HepG2 (cell line): ENCODE data around the gene ARSH. TPM values are rescaled to one million over a fixed set of nuclear protein-coding genes. Genes with fewer than 3 reads are reported as not detected.

Experiments
- ATAC-seq: fragments of 200-7000 bp; cut with Tn5 transposase; 3 replicates; pipeline ENCODE4 v1.9.1; 2020; ENCODE audit warnings: mild to moderate bottlenecking, moderate library complexity
- Bru-seq: library from RNA; stranded (reverse); fragments of 400-500 nt; gene quantifications from one replicate; lab custom pipeline; 2021; lab: Mats Ljungman, UMichigan
- BruChase-seq, 2 experiments: library from RNA; stranded (reverse); fragments of 400-500 nt; gene quantifications; one replicate each; lab custom pipeline; 2021; lab: Mats Ljungman, UMichigan
- BruUV-seq: library from RNA; stranded (reverse); fragments of 400-500 nt; replicated peaks from 2 replicates; lab custom pipeline; 2021; lab: Mats Ljungman, UMichigan
- CTCF ChIA-PET: fragments of 300-600 bp; formaldehyde crosslinking; extraction: SDS; loops from one replicate; lab custom pipeline; 2021; ENCODE audit warnings: low total read pairs, inconsistent platforms, low intra/inter-chr PET ratio; lab: Yijun Ruan, JAX
- POLR2A ChIA-PET: fragments of 350-600 bp; sonication (Branson Sonifier 250); formaldehyde crosslinking; loops from one replicate; lab custom pipeline; 2020; ENCODE audit warnings: antibody characterized with exemption, inconsistent platforms; lab: Yijun Ruan, JAX
- DNase-seq: peaks from one replicate; pipeline ENCODE4 v3.0.0-alpha.2; 2015; ENCODE audit warnings: low spot score
- FAIRE-seq: peaks from 3 replicates; lab custom pipeline; 2011; peaks lifted over from hg19 to GRCh38; lab: Jason Lieb, UNC
- H2AFZ ChIP-seq: one replicate; pipeline ENCODE4 v1.6.1; 2011; ENCODE audit warnings: low read length, inconsistent platforms
- H3K27ac ChIP-seq: fragments of 300-600 bp; 3 replicates; pipeline ENCODE4 v1.8.0; 2011; ENCODE audit warnings: mixed run types, mild to moderate bottlenecking, mixed read lengths, low read length, inconsistent platforms; ENCODE audit not compliant: insufficient read depth; ENCODE audit errors: extremely low read length
- H3K27me3 ChIP-seq, 2 experiments: fragments of 200-600 bp in 1 of 2; 2 replicates in 1 of 2; 3 replicates in 1 of 2; pipeline versions ENCODE4 v1.6.0 to v1.8.0; 2011; ENCODE audit warnings: low read length in 2 of 2, mild to moderate bottlenecking in 2 of 2, moderate library complexity in 2 of 2, inconsistent platforms in 1 of 2; ENCODE audit not compliant: insufficient read depth in 2 of 2, control insufficient read depth in 1 of 2
- H3K36me3 ChIP-seq, 2 experiments: fragments of 200-600 bp in 1 of 2; replicated peaks in 1 of 2; 2 replicates in 1 of 2; 3 replicates in 1 of 2; pipeline versions ENCODE4 v1.5.1 to v1.8.0; 2011; ENCODE audit warnings: low read length in 2 of 2, inconsistent platforms in 1 of 2; ENCODE audit not compliant: insufficient read depth in 2 of 2, control insufficient read depth in 1 of 2
- H3K4me1 ChIP-seq: 2 replicates; pipeline ENCODE4 v1.5.1; 2012; ENCODE audit warnings: low read length, inconsistent platforms; ENCODE audit not compliant: insufficient read depth
- H3K4me2 ChIP-seq: 2 replicates; pipeline ENCODE4 v1.6.0; 2011; ENCODE audit warnings: low read depth, low read length, inconsistent platforms
- H3K4me3 ChIP-seq, 3 experiments: fragments of 200-600 bp in 1 of 3; sonication (generic), shearing (Covaris generic) in 1 of 3; replicated peaks in 1 of 3; 2 replicates each; pipeline ENCODE4 v1.5.1; 2011 to 2016; ENCODE audit warnings: low read length in 3 of 3, inconsistent platforms in 2 of 3, low read depth in 2 of 3, mild to moderate bottlenecking in 2 of 3, control low read depth in 1 of 3, mixed read lengths in 1 of 3; ENCODE audit not compliant: insufficient read depth in 1 of 3
- H3K79me2 ChIP-seq: one replicate; pipeline ENCODE4 v1.6.1; 2011; ENCODE audit warnings: low read length, inconsistent platforms; ENCODE audit not compliant: insufficient read depth
- H3K9ac ChIP-seq: 2 replicates; pipeline ENCODE4 v1.6.0; 2011; ENCODE audit warnings: mild to moderate bottlenecking, low read depth, low read length, inconsistent platforms; ENCODE audit not compliant: insufficient read depth
- H3K9me3 ChIP-seq: 2 replicates; pipeline ENCODE4 v1.5.1; 2012; ENCODE audit warnings: mild to moderate bottlenecking, low read length
- H4K20me1 ChIP-seq: 2 replicates; pipeline ENCODE4 v1.6.0; 2011; ENCODE audit warnings: inconsistent platforms, mild to moderate bottlenecking, low read length, moderate library complexity; ENCODE audit not compliant: insufficient read depth
- RBAK ChIP-seq: sonication (generic); formaldehyde crosslinking; IDR thresholded peaks from 2 replicates; pipeline ENCODE4 v1.5.1; 2020; ENCODE audit warnings: mild to moderate bottlenecking, missing genetic modification reagents
- SOX5 ChIP-seq: IDR thresholded peaks from 2 replicates; pipeline ENCODE4 v1.6.1; 2016; ENCODE audit warnings: borderline replicate concordance
- WIZ ChIP-seq: sonication (generic); formaldehyde crosslinking; IDR thresholded peaks from 2 replicates; pipeline ENCODE4 v1.5.1; 2020; ENCODE audit warnings: mild to moderate bottlenecking, missing genetic modification reagents
- ZNF260 ChIP-seq: sonication (generic); formaldehyde crosslinking; IDR thresholded peaks from 2 replicates; pipeline ENCODE4 v1.4.0; 2020; ENCODE audit warnings: missing genetic modification reagents, low read depth, mild to moderate bottlenecking, borderline replicate concordance
- ZNF3 ChIP-seq: IDR thresholded peaks from 2 replicates; pipeline ENCODE4 v1.7.0; 2017; ENCODE audit warnings: inconsistent platforms
- WGBS: methylation state at CpG from one replicate; pipeline ENCODE4 v1.1.6; 2017; ENCODE audit warnings: low lambda C conversion rate; 5-methylcytosine and 5-hydroxymethylcytosine counted together
- in situ Hi-C: cut with HindIII; loops from 2 replicates; pipeline ENCODE4 v1.10.0; 2017; ENCODE audit warnings: low pct_unique_long_range_greater_than_20kb; ENCODE audit not compliant: extremely low pct_ligation_motif_present
- intact Hi-C: fragments of 100-400 bp; cut with micrococcal nuclease; formaldehyde crosslinking; loops from one replicate; pipeline ENCODE4 v1.10.0; 2022; ENCODE audit not compliant: unreplicated experiment
- long read RNA-seq, 2 experiments: library from RNA in 1 of 2; library from polyadenylated mRNA in 1 of 2; stranded (forward) in 1 of 2; unstranded in 1 of 2; transcript quantifications; one replicate each; pipeline ENCODE4 v2.0.0, GENCODE V29; 2019 to 2022
- polyA minus RNA-seq, 3 experiments: library from RNA; depleted of rRNA, polyadenylated mRNA; stranded (reverse); fragments of >200 nt; gene quantifications; 2 replicates each; pipeline ENCODE4 v1.2.3, GENCODE V29; 2011; ENCODE audit warnings: low replicate concordance in 1 of 3
- polyA plus RNA-seq, 8 experiments: library from polyadenylated mRNA; depleted of rRNA in 3 of 8; stranded (reverse) in 7 of 8; unstranded in 1 of 8; fragments of >200 nt; fragmentation: Illumina TruSeq in 4 of 8; extraction: Trizol in 4 of 8; gene quantifications; 2 replicates each; pipeline versions ENCODE4 v1.2.1 to v1.2.3, GENCODE V29; 2011 to 2016; ENCODE audit warnings: low read depth in 4 of 8, missing spikeins in 1 of 8, mixed read lengths in 1 of 8; ENCODE audit not compliant: insufficient read depth in 1 of 8
- total RNA-seq, 5 experiments: library from RNA; depleted of rRNA; stranded (reverse); fragments of >200 nt; fragmentation: Illumina TruSeq; extraction: Trizol; gene quantifications; 2 replicates each; pipeline ENCODE4 v1.2.3, GENCODE V29; 2016; ENCODE audit warnings: low read depth in 1 of 5
- TF ChIP-seq, protein P1 (sequence below): sonication (generic); formaldehyde crosslinking; IDR thresholded peaks from 2 replicates; pipeline ENCODE4 v1.4.0; 2020; ENCODE audit warnings: missing genetic modification reagents, borderline replicate concordance
- TF ChIP-seq, protein P2 (sequence below): fragments of 450-650 bp; IDR thresholded peaks from 2 replicates; pipeline ENCODE4 v1.6.1; 2017; ENCODE audit warnings: mild to moderate bottlenecking

Gene ARSH, protein sequence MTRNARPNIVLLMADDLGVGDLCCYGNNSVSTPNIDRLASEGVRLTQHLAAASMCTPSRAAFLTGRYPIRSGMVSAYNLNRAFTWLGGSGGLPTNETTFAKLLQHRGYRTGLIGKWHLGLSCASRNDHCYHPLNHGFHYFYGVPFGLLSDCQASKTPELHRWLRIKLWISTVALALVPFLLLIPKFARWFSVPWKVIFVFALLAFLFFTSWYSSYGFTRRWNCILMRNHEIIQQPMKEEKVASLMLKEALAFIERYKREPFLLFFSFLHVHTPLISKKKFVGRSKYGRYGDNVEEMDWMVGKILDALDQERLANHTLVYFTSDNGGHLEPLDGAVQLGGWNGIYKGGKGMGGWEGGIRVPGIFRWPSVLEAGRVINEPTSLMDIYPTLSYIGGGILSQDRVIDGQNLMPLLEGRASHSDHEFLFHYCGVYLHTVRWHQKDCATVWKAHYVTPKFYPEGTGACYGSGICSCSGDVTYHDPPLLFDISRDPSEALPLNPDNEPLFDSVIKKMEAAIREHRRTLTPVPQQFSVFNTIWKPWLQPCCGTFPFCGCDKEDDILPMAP
- total RNA-seq (2016; rRNA removed; fragmentation: Illumina TruSeq; extraction: Trizol) (not detected in 2 replicates), polyA plus RNA-seq (2011; rRNA removed) (not detected in 2 replicates), polyA minus RNA-seq (2011; rRNA and poly(A)+ RNA removed; ENCODE audit: low replicate concordance) (not detected in 2 replicates), Bru-seq, nascent RNA (not detected), BruChase-seq, experiment 1, labeled RNA remaining after a 6-hour chase (not detected), BruChase-seq, experiment 2, labeled RNA remaining after a 2-hour chase (not detected)
- total RNA-seq (2016; cell fraction: cytosol; rRNA removed; fragmentation: Illumina TruSeq; extraction: Trizol; ENCODE audit: low read depth): not detected in 2 replicates
- not detected in 2 replicates for total RNA-seq (2016; cell fraction: insoluble cytoplasmic fraction; rRNA removed; fragmentation: Illumina TruSeq; extraction: Trizol)
- not detected in 2 replicates for total RNA-seq (2016; cell fraction: membrane; rRNA removed; fragmentation: Illumina TruSeq; extraction: Trizol)
- total RNA-seq (2016; cell fraction: nucleus; rRNA removed; fragmentation: Illumina TruSeq; extraction: Trizol): not detected in 2 replicates
- polyA plus RNA-seq (2011; cell fraction: cytosol; rRNA removed): not detected in 2 replicates
- not detected in 2 replicates for polyA plus RNA-seq (2011; cell fraction: nucleus; rRNA removed)
- polyA plus RNA-seq (2012): not detected in 2 replicates
- not detected in 2 replicates for polyA plus RNA-seq (2016; cell fraction: cytosol; fragmentation: Illumina TruSeq; extraction: Trizol; ENCODE audit: low read depth)
- polyA plus RNA-seq (2016; cell fraction: insoluble cytoplasmic fraction; fragmentation: Illumina TruSeq; extraction: Trizol; ENCODE audit: low read depth): not detected in 2 replicates
- polyA plus RNA-seq (2016; cell fraction: membrane; fragmentation: Illumina TruSeq; extraction: Trizol; ENCODE audit: low read depth): not detected in 2 replicates
- polyA plus RNA-seq (2016; cell fraction: nucleus; fragmentation: Illumina TruSeq; extraction: Trizol; ENCODE audit: insufficient read depth, low read depth): not detected in 2 replicates
- polyA minus RNA-seq (2011; cell fraction: cytosol; rRNA and poly(A)+ RNA removed): not detected in 2 replicates
- polyA minus RNA-seq (2011; cell fraction: nucleus; rRNA and poly(A)+ RNA removed): not detected in 2 replicates
- long read RNA-seq, experiment 1: 0 reads
- long read RNA-seq, experiment 2: 0 reads

DNA sequence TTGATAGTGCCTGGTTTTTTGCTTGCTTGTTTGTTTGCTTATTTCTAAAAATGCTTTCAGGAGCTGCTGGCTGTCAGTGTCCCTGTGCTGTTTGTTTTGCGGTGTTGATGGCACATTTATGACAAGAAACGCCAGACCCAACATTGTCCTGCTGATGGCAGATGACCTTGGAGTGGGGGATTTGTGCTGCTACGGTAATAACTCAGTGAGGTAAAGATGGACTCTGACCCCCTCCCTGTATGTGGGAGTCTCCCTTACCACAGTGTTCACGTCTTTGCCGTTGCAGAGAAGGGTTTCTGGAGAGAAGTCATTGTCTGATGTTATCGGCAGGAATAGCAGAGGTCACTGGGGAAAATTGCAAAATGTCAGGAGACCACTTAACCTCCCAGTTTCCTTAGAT, at the start of gene ARSH:
ARSH (plus strand) TSS at position 52 of the 400 bp plus-strand sequence; CDS start at position 119, 67 bp downstream.
- Histone ChIP-seq H3K9me3 (peaks cover 9% of the 10 kb centered on the region; the same call in 1 of the 2 replicates), H3K4me1 (peaks cover 10% of the 10 kb centered on the region), H3K27me3 (no peaks in the 10 kb centered on the region), H4K20me1 (no peaks in the 10 kb centered on the region), H3K79me2 (no peaks in the 10 kb centered on the region), H3K9ac (no peak within 1 kb of the TSS), H3K4me3 (no peak within 1 kb of the TSS), H2AFZ (no peak within 1 kb of the TSS), H3K4me2 (peak within 1 kb of the TSS; percentile 53; the same call in 1 of the 2 replicates), H3K27ac (no peak within 1 kb of the TSS), H3K36me3 (no peaks in the 10 kb centered on the region)
- 0% methylated on average over 2 of the region's 6 CpGs for WGBS
- ChIA-PET POLR2A (interaction anchor here (0.6 kb wide), 1 partner anchor 110 kb away, joined by 3 read pairs; no protein-coding TSS in a partner anchor), CTCF (no interaction called here)
- in situ Hi-C loops (no loop called here), intact Hi-C loops (no loop called here)
- BruUV-seq: no TSS peak
- peak; percentile 30 for DNase-seq
- peak; percentile 50 for FAIRE-seq
- peak; percentile 65 for ATAC-seq
- TF ChIP-seq, protein P1, sequence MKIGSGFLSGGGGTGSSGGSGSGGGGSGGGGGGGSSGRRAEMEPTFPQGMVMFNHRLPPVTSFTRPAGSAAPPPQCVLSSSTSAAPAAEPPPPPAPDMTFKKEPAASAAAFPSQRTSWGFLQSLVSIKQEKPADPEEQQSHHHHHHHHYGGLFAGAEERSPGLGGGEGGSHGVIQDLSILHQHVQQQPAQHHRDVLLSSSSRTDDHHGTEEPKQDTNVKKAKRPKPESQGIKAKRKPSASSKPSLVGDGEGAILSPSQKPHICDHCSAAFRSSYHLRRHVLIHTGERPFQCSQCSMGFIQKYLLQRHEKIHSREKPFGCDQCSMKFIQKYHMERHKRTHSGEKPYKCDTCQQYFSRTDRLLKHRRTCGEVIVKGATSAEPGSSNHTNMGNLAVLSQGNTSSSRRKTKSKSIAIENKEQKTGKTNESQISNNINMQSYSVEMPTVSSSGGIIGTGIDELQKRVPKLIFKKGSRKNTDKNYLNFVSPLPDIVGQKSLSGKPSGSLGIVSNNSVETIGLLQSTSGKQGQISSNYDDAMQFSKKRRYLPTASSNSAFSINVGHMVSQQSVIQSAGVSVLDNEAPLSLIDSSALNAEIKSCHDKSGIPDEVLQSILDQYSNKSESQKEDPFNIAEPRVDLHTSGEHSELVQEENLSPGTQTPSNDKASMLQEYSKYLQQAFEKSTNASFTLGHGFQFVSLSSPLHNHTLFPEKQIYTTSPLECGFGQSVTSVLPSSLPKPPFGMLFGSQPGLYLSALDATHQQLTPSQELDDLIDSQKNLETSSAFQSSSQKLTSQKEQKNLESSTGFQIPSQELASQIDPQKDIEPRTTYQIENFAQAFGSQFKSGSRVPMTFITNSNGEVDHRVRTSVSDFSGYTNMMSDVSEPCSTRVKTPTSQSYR (CRISPR knock-in tag): 0 out of 2 replicates have a peak, but pooled peaks have one; percentile 20
- TF ChIP-seq, protein P2, sequence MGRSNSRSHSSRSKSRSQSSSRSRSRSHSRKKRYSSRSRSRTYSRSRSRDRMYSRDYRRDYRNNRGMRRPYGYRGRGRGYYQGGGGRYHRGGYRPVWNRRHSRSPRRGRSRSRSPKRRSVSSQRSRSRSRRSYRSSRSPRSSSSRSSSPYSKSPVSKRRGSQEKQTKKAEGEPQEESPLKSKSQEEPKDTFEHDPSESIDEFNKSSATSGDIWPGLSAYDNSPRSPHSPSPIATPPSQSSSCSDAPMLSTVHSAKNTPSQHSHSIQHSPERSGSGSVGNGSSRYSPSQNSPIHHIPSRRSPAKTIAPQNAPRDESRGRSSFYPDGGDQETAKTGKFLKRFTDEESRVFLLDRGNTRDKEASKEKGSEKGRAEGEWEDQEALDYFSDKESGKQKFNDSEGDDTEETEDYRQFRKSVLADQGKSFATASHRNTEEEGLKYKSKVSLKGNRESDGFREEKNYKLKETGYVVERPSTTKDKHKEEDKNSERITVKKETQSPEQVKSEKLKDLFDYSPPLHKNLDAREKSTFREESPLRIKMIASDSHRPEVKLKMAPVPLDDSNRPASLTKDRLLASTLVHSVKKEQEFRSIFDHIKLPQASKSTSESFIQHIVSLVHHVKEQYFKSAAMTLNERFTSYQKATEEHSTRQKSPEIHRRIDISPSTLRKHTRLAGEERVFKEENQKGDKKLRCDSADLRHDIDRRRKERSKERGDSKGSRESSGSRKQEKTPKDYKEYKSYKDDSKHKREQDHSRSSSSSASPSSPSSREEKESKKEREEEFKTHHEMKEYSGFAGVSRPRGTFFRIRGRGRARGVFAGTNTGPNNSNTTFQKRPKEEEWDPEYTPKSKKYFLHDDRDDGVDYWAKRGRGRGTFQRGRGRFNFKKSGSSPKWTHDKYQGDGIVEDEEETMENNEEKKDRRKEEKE: no peak
- TF ChIP-seq ZNF260 (CRISPR knock-in tag): no peak
- TF ChIP-seq WIZ (CRISPR knock-in tag): no peak
- TF ChIP-seq RBAK (CRISPR knock-in tag): peak; percentile 23; the same call in 1 of the 2 replicates
- peak; percentile 31; the same call in 1 of the 2 replicates for TF ChIP-seq SOX5 (CRISPR knock-in tag)
- no peak for TF ChIP-seq ZNF3 (CRISPR knock-in tag)
